CD4-positive, CD25-positive, alpha-beta regulatory T cell (primary cell): ENCODE results near the gene ANO1. TPM values are rescaled to one million over a fixed set of nuclear protein-coding genes. Genes with fewer than 3 reads are reported as not detected.

Experiments
- ATAC-seq, 2 donors: fragments of 150-1000 bp; cut with Tn5 transposase; one replicate each; pipeline ENCODE4 v1.10.0; 2021; ENCODE audit warnings: low read depth in 2 of 2, moderate number of reproducible peaks in 2 of 2, moderate library complexity in 1 of 2
- DNase-seq, 3 donors: peaks; one replicate each; pipeline versions ENCODE4 v3.0.0 to v3.0.0-alpha.2; 2012 to 2022; ENCODE audit warnings: mixed read lengths in 1 of 3
- H3K27ac ChIP-seq: one replicate; pipeline ENCODE4 v1.7.0; 2013; ENCODE audit warnings: mild to moderate bottlenecking, low read length; ENCODE audit not compliant: insufficient read depth, poor library complexity, severe bottlenecking
- H3K27me3 ChIP-seq: one replicate; pipeline ENCODE4 v1.7.0; 2013; ENCODE audit warnings: low read length; ENCODE audit not compliant: control insufficient read depth, insufficient read depth
- H3K36me3 ChIP-seq: one replicate; pipeline ENCODE4 v1.7.0; 2013; ENCODE audit warnings: mild to moderate bottlenecking, low read length, moderate library complexity; ENCODE audit not compliant: control insufficient read depth, insufficient read depth
- H3K4me1 ChIP-seq: 2 replicates; pipeline ENCODE4 v1.7.0; 2013; ENCODE audit warnings: mild to moderate bottlenecking, low read length; ENCODE audit not compliant: insufficient read depth, control insufficient read depth, poor library complexity, severe bottlenecking
- H3K4me3 ChIP-seq: one replicate; pipeline ENCODE4 v1.7.0; 2013; ENCODE audit warnings: low read depth, mild to moderate bottlenecking, low read length, moderate library complexity
- H3K9me3 ChIP-seq, 2 experiments: 1 replicate in 1 of 2; 2 replicates in 1 of 2; pipeline ENCODE4 v1.7.0; 2013; ENCODE audit warnings: low read length in 2 of 2, mild to moderate bottlenecking in 1 of 2, moderate library complexity in 1 of 2; ENCODE audit not compliant: control insufficient read depth in 2 of 2
- H3K27ac Mint-ChIP-seq, 3 donors: one replicate each; pipeline ENCODE4 v1.8.0; 2020 to 2022; ENCODE audit warnings: mild to moderate bottlenecking in 3 of 3, mixed read lengths in 3 of 3, moderate library complexity in 2 of 3
- H3K27me3 Mint-ChIP-seq: one replicate; pipeline ENCODE4 v1.8.0; 2022; ENCODE audit warnings: mild to moderate bottlenecking, mixed read lengths
- H3K36me3 Mint-ChIP-seq: one replicate; pipeline ENCODE4 v1.8.0; 2020; ENCODE audit warnings: mixed read lengths
- H3K4me1 Mint-ChIP-seq, 4 donors: one replicate each; pipeline ENCODE4 v1.8.0; 2020 to 2022; ENCODE audit warnings: mixed read lengths in 4 of 4, mild to moderate bottlenecking in 1 of 4
- H3K4me3 Mint-ChIP-seq, 4 donors: one replicate each; pipeline ENCODE4 v1.8.0; 2020 to 2022; ENCODE audit warnings: mild to moderate bottlenecking in 4 of 4, mixed read lengths in 4 of 4, moderate library complexity in 3 of 4
- H3K9me3 Mint-ChIP-seq, 7 donors: one replicate each; pipeline ENCODE4 v1.8.0; 2020 to 2022; ENCODE audit warnings: mixed read lengths in 7 of 7, mild to moderate bottlenecking in 3 of 7, moderate library complexity in 2 of 7
- polyA plus RNA-seq, 4 donors: library from polyadenylated mRNA; unstranded; fragments of 300-500 nt; fragmentation: Illumina TruSeq; gene quantifications; one replicate each; pipeline ENCODE4 v1.2.3, GENCODE V29; 2021
- total RNA-seq: library from RNA; stranded (reverse); gene quantifications from one replicate; pipeline ENCODE4 v1.2.3, GENCODE V29; 2022

The ANO1 gene
- total and polyA plus RNA-seq, 5 donors from 2014 or later = not detected

- ATAC-seq (no peak), DNase-seq (no peak)
- H3K27ac Mint-ChIP-seq = no peak overlapping the region
- no peak overlapping the region for H3K4me3 ChIP-seq
- H3K27ac ChIP-seq = no peak overlapping the region
- H3K4me1 Mint-ChIP-seq = peaks cover 0 to 2% (median 0%) of the 10 kb centered on the region in 4 donors
- H3K9me3 Mint-ChIP-seq = no peaks in the 10 kb centered on the region
- H3K36me3 Mint-ChIP-seq = no peaks in the 10 kb centered on the region
- no peaks in the 10 kb centered on the region for H3K27me3 ChIP-seq
- peaks cover 9% of the 10 kb centered on the region for H3K27me3 Mint-ChIP-seq
- no peaks in the 10 kb centered on the region for H3K36me3 ChIP-seq
- H3K4me3 Mint-ChIP-seq = no peak overlapping the region
- no peaks in the 10 kb centered on the region for H3K4me1 ChIP-seq
- no peaks in the 10 kb centered on the region for H3K9me3 ChIP-seq
Measured at GRCh38 chr11:70109006-70109405, 30.9 kb downstream of the ANO1 start.

GRCh38 chr11:70109903-70110302 is 31.8 kb downstream of the ANO1 start:
- Histone ChIP-seq H3K27ac (no peak overlapping the region), H3K4me3 (no peak overlapping the region), H3K36me3 (no peaks in the 10 kb centered on the region), H3K27me3 (no peaks in the 10 kb centered on the region), H3K9me3 (no peaks in the 10 kb centered on the region), H3K4me1 (no peaks in the 10 kb centered on the region)
- ATAC-seq = no peak
- Mint-ChIP-seq H3K27me3 (peaks cover 9% of the 10 kb centered on the region), H3K4me3 (no peak overlapping the region), H3K36me3 (no peaks in the 10 kb centered on the region), H3K9me3 (no peaks in the 10 kb centered on the region), H3K27ac (peak overlapping the region in 1 of 3 donors; percentile 53), H3K4me1 (peaks cover 0 to 2% (median 0%) of the 10 kb centered on the region in 4 donors)
- no peak for DNase-seq

GRCh38 chr11:70110538-70111055 is 32.5 kb downstream of the ANO1 start:
- no peaks in the 10 kb centered on the region for H3K9me3 ChIP-seq
- no peak overlapping the region for H3K27ac Mint-ChIP-seq
- no peaks in the 10 kb centered on the region for H3K4me1 ChIP-seq
- no peak overlapping the region for H3K4me3 ChIP-seq
- DNase-seq (no peak), ATAC-seq (no peak)
- no peaks in the 10 kb centered on the region for H3K36me3 ChIP-seq
- no peak overlapping the region for H3K4me3 Mint-ChIP-seq
- H3K36me3 Mint-ChIP-seq = no peaks in the 10 kb centered on the region
- no peak overlapping the region for H3K27ac ChIP-seq
- H3K4me1 Mint-ChIP-seq = peaks cover 0 to 2% (median 0%) of the 10 kb centered on the region in 4 donors
- H3K27me3 Mint-ChIP-seq = peaks cover 8% of the 10 kb centered on the region
- no peaks in the 10 kb centered on the region for H3K27me3 ChIP-seq
- H3K9me3 Mint-ChIP-seq = no peaks in the 10 kb centered on the region

GRCh38 chr11:70111269-70112016 is 33.3 kb downstream of the ANO1 start:
- Histone ChIP-seq H3K27me3 (no peaks in the 10 kb centered on the region), H3K27ac (no peak overlapping the region), H3K4me1 (no peaks in the 10 kb centered on the region), H3K9me3 (no peaks in the 10 kb centered on the region), H3K36me3 (no peaks in the 10 kb centered on the region), H3K4me3 (no peak overlapping the region)
- ATAC-seq (no peak), DNase-seq (no peak)
- Mint-ChIP-seq H3K36me3 (no peaks in the 10 kb centered on the region), H3K4me3 (no peak overlapping the region), H3K27ac (no peak overlapping the region), H3K4me1 (peaks cover 0 to 2% (median 0%) of the 10 kb centered on the region in 4 donors), H3K9me3 (no peaks in the 10 kb centered on the region), H3K27me3 (peaks cover 10% of the 10 kb centered on the region)

- Mint-ChIP-seq H3K36me3 (no peaks in the 10 kb centered on the region), H3K9me3 (no peaks in the 10 kb centered on the region), H3K4me1 (peaks cover 0 to 2% (median 0%) of the 10 kb centered on the region in 4 donors), H3K27ac (no peak overlapping the region), H3K27me3 (peaks cover 7% of the 10 kb centered on the region), H3K4me3 (no peak overlapping the region)
- ATAC-seq (no peak), DNase-seq (no peak)
- H3K27me3 ChIP-seq = no peaks in the 10 kb centered on the region
- no peaks in the 10 kb centered on the region for H3K36me3 ChIP-seq
- no peak overlapping the region for H3K4me3 ChIP-seq
- no peaks in the 10 kb centered on the region for H3K4me1 ChIP-seq
- H3K9me3 ChIP-seq = no peaks in the 10 kb centered on the region
- H3K27ac ChIP-seq = no peak overlapping the region
Measured at GRCh38 chr11:70112017-70112434, 33.9 kb downstream of the ANO1 start.

GRCh38 chr11:70113801-70114200 is 35.7 kb downstream of the ANO1 start:
- Histone ChIP-seq H3K4me1 (no peaks in the 10 kb centered on the region), H3K4me3 (no peak overlapping the region), H3K9me3 (no peaks in the 10 kb centered on the region), H3K27ac (no peak overlapping the region), H3K27me3 (no peaks in the 10 kb centered on the region), H3K36me3 (no peaks in the 10 kb centered on the region)
- Mint-ChIP-seq H3K36me3 (no peaks in the 10 kb centered on the region), H3K27ac (no peak overlapping the region), H3K27me3 (peaks cover 10% of the 10 kb centered on the region), H3K4me3 (no peak overlapping the region), H3K4me1 (peaks cover 0 to 2% (median 0%) of the 10 kb centered on the region in 4 donors), H3K9me3 (peaks cover 0 to 1% (median 0%) of the 10 kb centered on the region in 7 donors)
- no peak for DNase-seq
- ATAC-seq = no peak

- Mint-ChIP-seq H3K27me3 (peaks cover 10% of the 10 kb centered on the region), H3K4me3 (no peak overlapping the region), H3K4me1 (peaks cover 0 to 4% (median 1%) of the 10 kb centered on the region in 4 donors), H3K9me3 (peaks cover 0 to 1% (median 0%) of the 10 kb centered on the region in 7 donors), H3K36me3 (no peaks in the 10 kb centered on the region), H3K27ac (no peak overlapping the region)
- Histone ChIP-seq H3K27me3 (no peaks in the 10 kb centered on the region), H3K4me1 (no peaks in the 10 kb centered on the region), H3K9me3 (no peaks in the 10 kb centered on the region), H3K4me3 (no peak overlapping the region), H3K36me3 (no peaks in the 10 kb centered on the region), H3K27ac (no peak overlapping the region)
- DNase-seq (no peak), ATAC-seq (no peak)
Measured at GRCh38 chr11:70115778-70116177, 37.7 kb downstream of the ANO1 start.
